PC-9 (cell line): Measurements from ENCODE around the gene PHLPP1.

Experiments
- CTCF ChIP-seq: fragments of 200-600 bp; sonication (generic); conservative IDR thresholded peaks from 2 replicates; pipeline ENCODE4 v1.6.1; 2017; ENCODE audit warnings: mixed run types, antibody characterized with exemption, mild to moderate bottlenecking, moderate library complexity
- EZH2 ChIP-seq: fragments of 200-600 bp; sonication (generic); IDR thresholded peaks from 2 replicates; pipeline ENCODE4 v1.8.0; 2017; ENCODE audit warnings: antibody characterized with exemption, low read depth

DNA sequence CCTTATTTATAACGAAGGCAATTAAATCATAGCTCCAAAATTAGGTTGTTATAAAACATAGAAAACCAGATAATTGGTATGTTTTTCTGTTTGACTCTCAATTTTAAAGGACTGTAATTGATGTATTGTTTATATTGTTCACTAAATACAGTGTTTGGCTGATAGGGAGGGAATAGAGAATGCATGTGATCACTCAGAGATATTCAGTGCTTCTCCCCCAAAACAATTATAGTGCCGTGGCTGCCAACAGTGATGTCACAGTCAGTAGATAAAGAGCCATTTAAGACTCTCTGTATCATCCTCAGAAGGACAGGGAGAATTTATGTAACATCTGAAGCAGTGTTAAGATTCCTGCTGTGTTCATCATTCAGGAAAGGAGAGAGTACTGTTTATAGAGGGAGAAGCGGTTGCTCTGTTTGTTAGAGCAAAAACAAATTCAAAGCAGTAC, 69.6 kb downstream of the PHLPP1 start:
- TF ChIP-seq CTCF (no peak), EZH2 (no peak)
